ENCODE results near the gene AHNAK.

AHNAK gene

GRCh38 chr11:62428871-62429560 lies 117.6 kb downstream of the AHNAK start:
- no peak for DNase-seq

- no peak for DNase-seq
Observed at GRCh38 chr11:62427630-62428233, 118.9 kb downstream of the AHNAK start.

DNA sequence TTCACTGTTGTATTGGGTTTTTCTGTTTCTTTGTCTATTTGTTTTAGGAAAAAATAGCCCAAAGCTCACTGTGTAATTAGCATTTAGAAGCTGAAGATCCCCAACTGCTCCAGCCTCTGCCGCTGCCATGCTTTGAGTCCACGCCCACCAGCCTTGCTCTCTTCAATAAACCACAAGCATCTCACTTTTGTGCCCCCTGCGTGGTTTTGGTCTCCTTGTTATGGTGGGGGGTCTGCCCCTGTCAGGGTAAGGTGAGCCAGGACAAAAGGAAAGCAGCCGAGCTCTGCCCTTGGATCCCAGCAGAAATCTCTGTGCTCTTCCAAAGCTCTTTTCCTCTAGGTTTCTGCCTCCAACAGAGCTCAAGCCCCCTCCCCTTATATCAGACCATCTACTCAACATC lies 123.6 kb downstream of the AHNAK start:
- DNase-seq = no peak

DNA sequence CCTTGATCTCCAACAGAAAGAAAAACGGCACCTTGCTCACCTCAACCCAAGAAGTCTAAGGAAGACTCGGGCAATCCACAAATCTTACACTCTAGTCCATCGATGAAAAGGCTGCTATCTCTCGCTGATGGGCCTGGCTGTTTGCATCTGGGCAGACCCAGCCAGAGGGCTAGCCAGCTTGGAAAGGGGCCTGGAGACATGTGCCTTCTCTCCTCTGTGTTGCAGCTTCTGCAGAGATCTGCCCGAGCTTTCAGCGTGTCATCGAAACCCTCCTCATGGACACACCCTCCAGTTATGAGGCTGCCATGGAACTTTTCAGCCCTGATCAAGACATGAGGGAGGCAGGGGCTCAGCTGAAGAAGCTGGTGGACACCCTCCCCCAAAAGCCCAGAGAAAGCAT lies 124.6 kb downstream of the AHNAK start:
- DNase-seq = no peak

- no peak for DNase-seq
Observed at GRCh38 chr11:62420882-62421281, 125.7 kb downstream of the AHNAK start.

DNA sequence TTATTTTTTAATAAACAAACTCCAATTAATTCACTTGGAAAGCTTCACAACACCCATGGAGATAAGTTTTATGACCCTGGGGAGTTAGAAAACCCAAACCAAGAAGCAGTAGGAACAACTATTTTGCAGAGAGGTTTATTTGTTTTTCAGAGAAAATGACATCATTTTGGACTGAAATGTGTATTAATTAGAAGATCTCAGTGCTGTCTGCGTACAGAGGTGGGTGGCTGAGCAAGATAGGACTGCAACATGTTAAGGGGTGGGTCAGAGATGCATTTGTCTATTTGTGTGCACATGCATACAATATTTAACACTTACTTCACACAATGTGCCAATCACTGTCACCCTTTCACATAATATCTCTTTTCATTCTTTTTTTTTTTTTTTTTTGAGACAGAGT lies 126.7 kb downstream of the AHNAK start:
- DNase-seq = no peak

GRCh38 chr11:62419314-62419929 lies 127.2 kb downstream of the AHNAK start:
- no peak for DNase-seq

DNA sequence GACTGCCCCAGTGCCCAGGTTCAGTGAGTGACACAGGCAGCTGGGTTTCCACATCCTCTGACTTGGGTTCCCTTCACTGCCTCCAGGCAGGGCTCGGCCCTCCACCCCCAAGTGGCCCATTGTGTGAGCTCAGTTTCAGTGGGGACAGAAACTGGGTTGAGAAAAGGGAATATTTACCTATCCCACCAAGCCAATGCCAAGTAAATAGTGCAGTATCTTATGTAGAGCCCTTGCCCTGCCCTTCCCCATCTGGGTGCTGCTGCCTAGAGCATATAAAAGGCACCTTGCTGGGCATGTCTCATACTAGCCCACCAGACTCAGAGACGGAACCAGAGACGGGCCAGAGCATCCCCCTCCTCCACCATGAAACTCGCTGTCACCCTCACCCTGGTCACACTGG lies 127.9 kb downstream of the AHNAK start, which contains the start of gene SCGB1A1:
SCGB1A1 (plus strand) TSS at position 301 of the 400 bp plus-strand sequence; CDS start at position 364, 63 bp downstream.
- DNase-seq = no peak

DNA sequence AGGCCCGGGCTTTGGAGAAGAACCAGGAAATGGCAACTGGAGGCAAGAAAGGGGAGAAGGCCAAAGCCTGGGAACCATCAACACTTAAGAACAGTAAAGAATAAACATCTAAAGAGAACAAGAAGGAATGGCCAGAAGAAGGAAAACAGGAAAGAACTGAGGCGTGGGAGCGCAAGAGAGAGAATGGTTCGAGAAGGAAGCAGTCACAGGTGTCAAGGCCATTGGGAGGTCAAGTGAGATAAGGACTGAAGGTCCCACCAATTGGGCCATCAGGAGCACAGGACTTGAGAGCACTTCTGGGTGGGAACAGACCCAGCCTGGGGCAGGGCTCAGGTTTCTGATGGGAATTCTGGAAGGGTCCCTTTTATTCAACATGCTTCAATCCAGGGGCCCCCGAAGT lies 128.5 kb downstream of the AHNAK start:
- DNase-seq = no peak

DNA sequence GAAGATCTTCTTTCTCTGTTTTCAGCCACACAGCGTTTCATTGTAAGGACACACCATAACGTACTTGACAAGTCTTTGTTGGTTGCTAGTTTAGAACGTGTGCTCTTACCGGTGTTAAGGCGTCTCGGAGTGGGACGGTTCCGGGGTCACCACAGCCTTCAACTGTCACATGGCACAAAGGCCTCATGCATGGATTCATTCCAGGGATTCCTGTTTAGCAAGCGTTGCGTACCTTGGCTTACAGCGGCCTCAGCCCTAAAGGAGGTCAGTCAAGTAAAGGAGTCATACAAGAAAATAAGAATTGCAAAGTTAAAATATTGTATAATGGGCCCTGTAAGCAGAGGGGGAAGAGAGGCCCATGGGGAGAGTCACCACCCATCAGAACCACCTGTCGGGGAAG lies 130.0 kb downstream of the AHNAK start:
- DNase-seq = no peak

DNA sequence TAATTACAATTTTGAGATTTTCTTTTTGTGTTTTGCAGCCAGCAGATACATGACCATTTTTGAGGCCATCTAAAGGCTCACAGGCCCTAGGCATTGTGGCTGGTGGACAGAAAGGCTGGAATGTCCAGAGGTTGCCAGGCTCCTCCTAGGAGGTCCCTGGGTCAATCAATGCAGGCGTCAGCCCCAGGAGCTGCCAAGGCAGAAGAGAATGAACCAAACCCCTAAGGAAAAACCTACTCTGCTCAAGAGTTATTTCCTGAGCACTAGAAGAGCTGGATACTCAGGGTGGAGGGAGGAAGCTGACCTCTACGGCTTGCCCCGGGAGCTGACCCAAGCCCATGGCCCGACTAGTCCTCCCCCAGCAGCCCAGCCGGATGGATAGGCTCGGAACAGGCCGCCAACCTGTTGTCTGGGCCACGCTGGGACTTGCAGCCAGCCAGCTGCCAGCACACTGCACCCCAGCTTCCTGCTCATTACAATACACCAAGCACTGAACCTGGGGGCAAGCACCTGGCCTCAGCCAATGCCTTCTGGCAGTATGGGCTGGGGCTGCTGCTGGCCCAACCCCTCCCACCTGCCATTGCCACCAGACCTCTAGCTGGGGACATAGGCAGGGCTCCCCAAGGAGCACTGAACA lies 133.4 kb downstream of the AHNAK start:
- no peak for DNase-seq

DNA sequence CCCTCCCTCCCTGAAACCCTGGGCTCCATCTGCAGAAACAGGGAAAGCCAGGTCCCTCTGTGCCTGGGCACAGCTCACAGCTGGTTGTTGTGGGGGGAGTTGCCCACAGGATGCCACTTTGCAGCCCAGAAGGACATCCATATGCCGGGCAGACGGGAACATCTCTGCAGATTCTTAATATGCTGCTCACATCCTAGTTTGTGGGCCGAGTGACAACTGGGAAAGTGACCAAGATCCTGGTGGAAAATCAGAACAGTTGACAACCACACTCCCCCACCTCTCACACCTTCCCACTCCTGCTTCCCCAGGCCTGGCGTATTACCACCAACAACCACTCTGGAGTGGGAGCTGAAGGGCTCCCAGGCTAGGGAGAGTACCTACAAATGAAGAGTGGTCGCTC lies 135.1 kb downstream of the AHNAK start:
- DNase-seq = no peak

DNA sequence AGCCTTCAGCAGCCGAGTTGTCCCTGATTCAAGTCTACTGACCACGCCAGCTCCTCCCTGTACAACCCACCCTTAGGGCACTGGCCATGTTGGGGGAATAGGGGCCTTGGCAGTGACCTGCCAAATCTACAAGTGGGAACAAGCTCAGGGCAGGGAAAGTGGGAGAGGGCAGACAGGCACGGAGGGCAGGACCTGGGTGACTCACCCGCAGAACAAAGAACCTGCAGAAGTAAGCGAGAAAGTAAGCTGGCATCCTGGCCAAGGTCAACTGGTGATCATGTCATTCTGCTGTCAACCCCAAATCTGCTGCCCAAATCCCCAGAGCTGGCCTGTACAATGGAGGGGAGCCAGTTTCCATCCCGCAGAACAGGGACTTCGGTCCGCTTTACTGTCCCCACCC lies 135.6 kb downstream of the AHNAK start:
- DNase-seq = no peak

- DNase-seq = no peak
Observed at GRCh38 chr11:62409831-62410230, 136.8 kb downstream of the AHNAK start.

DNA sequence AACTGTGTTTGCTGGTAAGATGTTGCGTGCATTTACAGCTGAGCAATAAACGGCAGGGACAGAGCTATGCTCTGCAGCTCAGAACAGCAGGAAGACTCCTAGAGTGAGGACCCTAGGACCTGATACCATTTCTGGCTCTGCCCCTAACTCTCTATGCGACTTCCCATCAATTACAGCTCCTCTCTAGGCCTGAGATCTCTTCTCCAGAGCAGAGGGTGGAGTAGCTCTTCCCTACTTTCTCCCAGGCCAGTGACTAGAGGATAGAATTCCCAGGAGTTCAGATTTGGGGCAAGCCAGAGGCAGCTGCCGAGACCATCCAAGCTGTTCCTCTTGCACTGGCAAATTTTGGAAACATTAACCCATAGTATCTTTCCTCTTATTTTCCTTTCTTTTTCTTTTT lies 140.6 kb downstream of the AHNAK start:
- no peak for DNase-seq

DNA sequence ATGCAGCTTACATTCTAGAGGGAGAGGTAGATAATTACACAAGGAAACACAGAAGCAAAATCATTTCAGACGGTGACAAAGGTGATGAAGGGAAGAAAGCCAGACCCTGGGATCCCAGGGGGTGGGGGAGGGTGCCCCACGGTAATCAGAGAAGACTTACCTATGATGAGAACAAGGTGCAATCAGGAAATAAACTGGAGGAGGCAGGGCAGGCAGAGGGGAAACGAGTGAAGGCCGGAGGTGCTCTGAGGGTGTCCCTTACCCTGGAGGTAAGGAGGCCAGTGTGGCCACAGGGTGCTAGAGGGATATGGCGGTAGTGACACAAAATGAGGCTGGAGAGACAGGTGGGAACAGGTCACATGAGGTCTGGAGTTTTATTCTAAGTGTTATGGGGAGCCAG lies 141.7 kb downstream of the AHNAK start:
- DNase-seq = no peak

DNA sequence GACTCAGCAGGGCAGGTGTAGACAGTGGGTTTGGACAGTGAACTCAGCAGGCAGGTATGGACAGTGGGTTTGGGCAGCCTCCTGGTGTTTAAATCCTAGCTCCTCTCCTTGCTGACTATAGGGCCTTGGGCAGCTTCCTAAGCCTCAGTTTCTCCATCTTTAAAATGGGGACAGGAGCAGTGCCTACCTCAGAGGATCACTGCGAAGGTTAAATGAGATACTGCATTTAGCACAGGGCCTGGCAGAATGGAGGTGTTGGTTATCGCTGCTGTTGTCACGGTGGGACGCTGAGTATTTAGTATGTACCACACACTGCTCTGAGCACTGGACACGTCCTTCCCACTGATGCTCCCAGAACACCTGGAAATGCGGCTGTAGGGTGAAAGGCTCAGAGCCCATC lies 142.2 kb downstream of the AHNAK start:
- DNase-seq = no peak

GRCh38 chr11:62402960-62403730 lies 143.5 kb downstream of the AHNAK start:
- DNase-seq = no peak

DNA sequence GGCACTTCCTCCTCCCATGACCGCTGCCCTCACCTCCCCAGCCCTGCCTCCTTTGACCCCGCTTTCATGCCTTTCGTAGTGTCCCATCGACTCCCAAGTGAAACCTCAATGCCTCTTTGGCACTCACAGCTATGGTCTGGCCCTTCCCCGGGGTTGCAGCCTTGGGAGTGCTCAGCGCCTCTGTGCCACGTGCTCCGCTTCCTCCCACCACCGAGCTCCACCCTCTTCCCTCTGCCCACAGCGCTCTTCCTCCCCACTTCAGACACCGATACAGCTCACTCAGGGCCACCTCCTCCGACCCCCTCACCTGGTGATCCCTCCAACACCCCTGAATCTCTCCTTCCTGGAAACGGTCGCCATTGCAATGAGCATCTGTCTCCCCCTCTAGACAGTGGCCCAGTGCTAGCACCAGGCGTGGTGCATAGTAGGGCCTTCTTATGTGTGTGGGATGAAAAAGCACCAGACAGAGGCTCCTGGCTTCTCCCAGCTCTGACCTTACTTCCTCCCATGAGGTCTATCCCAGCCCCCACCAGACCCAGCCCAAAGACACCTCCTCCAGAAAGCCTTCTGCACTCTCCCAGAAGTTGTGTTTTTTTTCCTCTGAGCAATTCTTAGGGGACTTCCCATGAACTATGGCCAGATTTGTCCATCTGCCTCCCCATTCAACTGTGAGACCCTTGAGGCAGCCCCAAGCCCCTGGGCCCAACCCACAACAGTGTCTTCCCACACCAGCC lies 144.2 kb downstream of the AHNAK start:
- DNase-seq = no peak

DNA sequence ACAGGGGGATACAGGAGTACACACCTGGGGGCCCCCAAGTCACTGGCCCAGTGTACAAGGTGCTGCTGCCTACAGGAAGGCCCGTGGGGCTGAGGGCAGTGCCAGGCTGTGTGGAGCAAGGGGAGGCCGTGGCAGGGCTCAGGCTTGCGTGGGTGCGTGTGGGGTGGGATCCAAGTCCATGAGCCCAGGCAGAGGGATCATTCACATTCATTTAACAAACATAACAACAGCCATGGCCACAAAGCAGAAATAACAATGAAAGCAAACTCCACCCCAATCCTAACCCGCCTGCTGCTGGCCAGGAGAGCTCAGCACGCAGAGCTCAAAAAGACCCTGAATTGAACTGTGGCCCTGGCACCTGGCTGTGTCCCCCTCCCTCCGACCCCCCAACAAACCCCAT lies 144.8 kb downstream of the AHNAK start:
- no peak for DNase-seq

- DNase-seq = no peak
Observed at GRCh38 chr11:62401356-62401755, 145.2 kb downstream of the AHNAK start.

DNA sequence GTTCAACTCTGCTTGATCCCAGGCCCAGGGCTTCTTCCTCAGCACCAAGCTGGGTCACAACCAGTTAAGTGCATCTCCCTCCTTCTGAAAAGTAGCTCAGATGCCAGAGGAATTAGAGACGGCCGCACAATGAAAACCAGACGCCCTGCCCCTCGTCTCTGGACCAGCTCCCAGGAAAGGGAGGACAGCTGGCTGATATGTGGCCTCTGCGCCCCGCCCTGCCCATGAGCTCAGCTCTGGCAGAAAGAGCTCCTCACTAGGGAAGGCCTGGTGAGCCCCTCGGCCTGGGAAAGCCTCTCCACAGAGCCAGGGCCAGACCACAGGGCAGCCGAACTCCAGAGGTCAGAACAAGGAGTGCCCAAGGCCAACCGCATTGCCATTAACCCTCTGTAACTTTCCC lies 145.8 kb downstream of the AHNAK start:
- DNase-seq = no peak

- DNase-seq = no peak
Observed at GRCh38 chr11:62400281-62400680, 146.3 kb downstream of the AHNAK start.

Measured in GDM1 (cell line).